ENCODE data around the gene DIPK2A. TPM values are rescaled to one million over a fixed set of nuclear protein-coding genes. Genes with fewer than 3 reads are reported as not detected.

Gene DIPK2A
- polyA plus RNA-seq, 1 of the 3 experiments (the other 2 are of a cell fraction), result 0.03 TPM

DNA sequence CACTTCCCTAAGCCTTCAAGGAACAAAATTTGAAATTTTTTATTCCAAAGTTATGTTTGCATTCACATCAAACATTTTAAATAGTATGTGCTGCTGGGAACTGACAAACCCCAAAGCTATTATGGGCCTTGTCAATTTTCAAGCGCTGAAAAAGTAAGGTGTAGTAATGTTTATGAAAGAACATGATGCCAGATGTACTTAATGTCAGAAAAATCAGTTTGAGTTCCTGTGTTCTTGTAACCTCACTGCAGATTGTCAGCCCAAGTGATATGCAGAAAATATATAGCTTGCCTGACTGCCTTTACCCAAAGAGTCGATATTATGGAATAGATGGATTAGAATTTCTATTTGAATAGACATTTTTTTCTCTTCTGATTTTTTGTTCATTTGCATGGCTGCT lies 20.8 kb upstream of the DIPK2A start:
- CTCF ChIA-PET, result no interaction called here
- no peak for DNase-seq

More for the DNA sequence above, 20.8 kb upstream of the DIPK2A start:
- no peak for TF ChIP-seq GATA2 (CRISPR knock-in tag; IDR thresholded peaks at IDR 0.05)
- no peak for TF ChIP-seq YY1 (IDR thresholded peaks at IDR 0.05; ENCODE audit: low read depth)
- no peak for TF ChIP-seq NRF1 (IDR thresholded peaks at IDR 0.05; ENCODE audit: low read depth, low read length)
- TF ChIP-seq MXI1 (IDR thresholded peaks at IDR 0.05; ENCODE audit: low read depth, low read length), result no peak
- TF ChIP-seq, protein P1, sequence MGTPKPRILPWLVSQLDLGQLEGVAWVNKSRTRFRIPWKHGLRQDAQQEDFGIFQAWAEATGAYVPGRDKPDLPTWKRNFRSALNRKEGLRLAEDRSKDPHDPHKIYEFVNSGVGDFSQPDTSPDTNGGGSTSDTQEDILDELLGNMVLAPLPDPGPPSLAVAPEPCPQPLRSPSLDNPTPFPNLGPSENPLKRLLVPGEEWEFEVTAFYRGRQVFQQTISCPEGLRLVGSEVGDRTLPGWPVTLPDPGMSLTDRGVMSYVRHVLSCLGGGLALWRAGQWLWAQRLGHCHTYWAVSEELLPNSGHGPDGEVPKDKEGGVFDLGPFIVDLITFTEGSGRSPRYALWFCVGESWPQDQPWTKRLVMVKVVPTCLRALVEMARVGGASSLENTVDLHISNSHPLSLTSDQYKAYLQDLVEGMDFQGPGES (IDR thresholded peaks at IDR 0.05; ENCODE audit: low read depth, low read length), result no peak
- TF ChIP-seq FOXJ3 (CRISPR knock-in tag; IDR thresholded peaks at IDR 0.05), result no peak
- TF ChIP-seq RAD21 (IDR thresholded peaks at IDR 0.05; ENCODE audit: low read length), result no peak
- TF ChIP-seq, protein P2, sequence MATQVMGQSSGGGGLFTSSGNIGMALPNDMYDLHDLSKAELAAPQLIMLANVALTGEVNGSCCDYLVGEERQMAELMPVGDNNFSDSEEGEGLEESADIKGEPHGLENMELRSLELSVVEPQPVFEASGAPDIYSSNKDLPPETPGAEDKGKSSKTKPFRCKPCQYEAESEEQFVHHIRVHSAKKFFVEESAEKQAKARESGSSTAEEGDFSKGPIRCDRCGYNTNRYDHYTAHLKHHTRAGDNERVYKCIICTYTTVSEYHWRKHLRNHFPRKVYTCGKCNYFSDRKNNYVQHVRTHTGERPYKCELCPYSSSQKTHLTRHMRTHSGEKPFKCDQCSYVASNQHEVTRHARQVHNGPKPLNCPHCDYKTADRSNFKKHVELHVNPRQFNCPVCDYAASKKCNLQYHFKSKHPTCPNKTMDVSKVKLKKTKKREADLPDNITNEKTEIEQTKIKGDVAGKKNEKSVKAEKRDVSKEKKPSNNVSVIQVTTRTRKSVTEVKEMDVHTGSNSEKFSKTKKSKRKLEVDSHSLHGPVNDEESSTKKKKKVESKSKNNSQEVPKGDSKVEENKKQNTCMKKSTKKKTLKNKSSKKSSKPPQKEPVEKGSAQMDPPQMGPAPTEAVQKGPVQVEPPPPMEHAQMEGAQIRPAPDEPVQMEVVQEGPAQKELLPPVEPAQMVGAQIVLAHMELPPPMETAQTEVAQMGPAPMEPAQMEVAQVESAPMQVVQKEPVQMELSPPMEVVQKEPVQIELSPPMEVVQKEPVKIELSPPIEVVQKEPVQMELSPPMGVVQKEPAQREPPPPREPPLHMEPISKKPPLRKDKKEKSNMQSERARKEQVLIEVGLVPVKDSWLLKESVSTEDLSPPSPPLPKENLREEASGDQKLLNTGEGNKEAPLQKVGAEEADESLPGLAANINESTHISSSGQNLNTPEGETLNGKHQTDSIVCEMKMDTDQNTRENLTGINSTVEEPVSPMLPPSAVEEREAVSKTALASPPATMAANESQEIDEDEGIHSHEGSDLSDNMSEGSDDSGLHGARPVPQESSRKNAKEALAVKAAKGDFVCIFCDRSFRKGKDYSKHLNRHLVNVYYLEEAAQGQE (IDR thresholded peaks at IDR 0.05; ENCODE audit: low read depth, low read length), result no peak
- TF ChIP-seq, protein P3, sequence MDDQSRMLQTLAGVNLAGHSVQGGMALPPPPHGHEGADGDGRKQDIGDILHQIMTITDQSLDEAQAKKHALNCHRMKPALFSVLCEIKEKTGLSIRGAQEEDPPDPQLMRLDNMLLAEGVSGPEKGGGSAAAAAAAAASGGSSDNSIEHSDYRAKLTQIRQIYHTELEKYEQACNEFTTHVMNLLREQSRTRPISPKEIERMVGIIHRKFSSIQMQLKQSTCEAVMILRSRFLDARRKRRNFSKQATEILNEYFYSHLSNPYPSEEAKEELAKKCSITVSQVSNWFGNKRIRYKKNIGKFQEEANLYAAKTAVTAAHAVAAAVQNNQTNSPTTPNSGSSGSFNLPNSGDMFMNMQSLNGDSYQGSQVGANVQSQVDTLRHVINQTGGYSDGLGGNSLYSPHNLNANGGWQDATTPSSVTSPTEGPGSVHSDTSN (IDR thresholded peaks at IDR 0.05), result no peak
- no peak for TF ChIP-seq EP300 (IDR thresholded peaks at IDR 0.05; ENCODE audit: borderline replicate concordance in 1 of 2, low read depth in 1 of 2, low read length in 1 of 2)
- TF ChIP-seq SIN3A (IDR thresholded peaks at IDR 0.05; ENCODE audit: borderline replicate concordance, low read depth, low read length), result no peak
- TF ChIP-seq, protein P4, sequence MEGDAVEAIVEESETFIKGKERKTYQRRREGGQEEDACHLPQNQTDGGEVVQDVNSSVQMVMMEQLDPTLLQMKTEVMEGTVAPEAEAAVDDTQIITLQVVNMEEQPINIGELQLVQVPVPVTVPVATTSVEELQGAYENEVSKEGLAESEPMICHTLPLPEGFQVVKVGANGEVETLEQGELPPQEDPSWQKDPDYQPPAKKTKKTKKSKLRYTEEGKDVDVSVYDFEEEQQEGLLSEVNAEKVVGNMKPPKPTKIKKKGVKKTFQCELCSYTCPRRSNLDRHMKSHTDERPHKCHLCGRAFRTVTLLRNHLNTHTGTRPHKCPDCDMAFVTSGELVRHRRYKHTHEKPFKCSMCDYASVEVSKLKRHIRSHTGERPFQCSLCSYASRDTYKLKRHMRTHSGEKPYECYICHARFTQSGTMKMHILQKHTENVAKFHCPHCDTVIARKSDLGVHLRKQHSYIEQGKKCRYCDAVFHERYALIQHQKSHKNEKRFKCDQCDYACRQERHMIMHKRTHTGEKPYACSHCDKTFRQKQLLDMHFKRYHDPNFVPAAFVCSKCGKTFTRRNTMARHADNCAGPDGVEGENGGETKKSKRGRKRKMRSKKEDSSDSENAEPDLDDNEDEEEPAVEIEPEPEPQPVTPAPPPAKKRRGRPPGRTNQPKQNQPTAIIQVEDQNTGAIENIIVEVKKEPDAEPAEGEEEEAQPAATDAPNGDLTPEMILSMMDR (IDR thresholded peaks at IDR 0.05), result no peak
- WGBS (ENCODE audit: low lambda C conversion rate), result 0% methylated on average over 2 of the region's 2 CpGs
- H2AFZ ChIP-seq (ENCODE audit: low read depth), result no peak overlapping the region
- no peaks in the 10 kb centered on the region for H3K4me1 ChIP-seq (ENCODE audit: control insufficient read depth in 1 of 2, insufficient read depth in 2 of 2, low read depth in 1 of 2, low read length in 1 of 2)
- no peaks in the 10 kb centered on the region for H4K20me1 ChIP-seq (ENCODE audit: insufficient read depth)
- no peak overlapping the region for H3K4me3 ChIP-seq (ENCODE audit: low read depth in 2 of 2, low read length in 1 of 2)
- H3K9me3 ChIP-seq, result no peaks in the 10 kb centered on the region
- no peak overlapping the region for H3K9ac ChIP-seq
- no peak overlapping the region for H3K27ac ChIP-seq (ENCODE audit: low read depth in 2 of 2, low read length in 1 of 2)
- POLR2A ChIA-PET, result no interaction called here
- H3K36me3 ChIP-seq (replicated peaks in 1 of 2; ENCODE audit: control insufficient read depth in 1 of 2, insufficient read depth in 2 of 2, low read length in 1 of 2), result no peaks in the 10 kb centered on the region
- no peak overlapping the region for H3K4me2 ChIP-seq
- H3K79me2 ChIP-seq (ENCODE audit: insufficient read depth), result no peaks in the 10 kb centered on the region
- no peaks in the 10 kb centered on the region for H3K27me3 ChIP-seq (ENCODE audit: insufficient read depth)
- no peaks in the 10 kb centered on the region for H3K9me2 ChIP-seq
- no peaks in the 10 kb centered on the region for H3F3A ChIP-seq (replicated peaks; ENCODE audit: insufficient read depth)
